Measurements from ENCODE around the gene PPFIA2.

DNA sequence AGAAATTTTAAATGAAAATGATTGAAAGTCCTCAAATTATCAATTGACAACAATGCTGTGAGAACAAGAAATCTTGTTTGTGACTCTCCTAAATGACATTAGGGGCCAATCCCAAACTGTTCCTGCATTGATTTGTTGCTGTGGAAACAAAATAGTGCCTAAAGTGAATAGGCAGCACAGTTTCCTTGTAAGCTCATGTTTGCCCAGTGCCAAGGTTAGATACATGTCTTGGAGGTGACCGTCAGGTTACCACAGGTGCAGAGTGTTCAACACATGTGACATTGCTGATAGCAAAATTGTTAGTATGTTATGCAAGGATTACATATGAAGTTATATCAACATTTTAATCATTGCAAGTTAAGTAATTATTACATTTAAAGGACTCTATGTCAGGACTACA, 388.7 kb downstream of the PPFIA2 start:
- TF ChIP-seq POLR2A (IDR thresholded peaks at IDR 0.05; ENCODE audit: low read depth, low read length): no peak
- no peak for TF ChIP-seq POLR2AphosphoS5 (IDR thresholded peaks at IDR 0.05; ENCODE audit: low read depth, low read length)

Measured in GM12892 (cell line).